Panc1 (cell line): ENCODE data around the gene PEX5. TPM values are rescaled to one million over a fixed set of nuclear protein-coding genes. Genes with fewer than 3 reads are reported as not detected.

Experiments
- ATAC-seq: fragments of 200-7000 bp; cut with Tn5 transposase; 2 replicates; pipeline ENCODE4 v1.9.1; 2020; ENCODE audit warnings: mild to moderate bottlenecking, moderate library complexity
- BruUV-seq: library from RNA; stranded (reverse); fragments of 400-500 nt; replicated peaks from 2 replicates; lab custom pipeline; 2021; lab: Mats Ljungman, UMichigan
- CTCF ChIA-PET: fragments of 300-600 bp; sonication (Branson Sonifier 250); formaldehyde crosslinking; loops from one replicate; lab custom pipeline; 2022; ENCODE audit warnings: antibody characterized with exemption; lab: Charles Lee
- POLR2A ChIA-PET: fragments of 300-600 bp; sonication (Branson Sonifier 250); formaldehyde crosslinking; loops from one replicate; lab custom pipeline; 2022; ENCODE audit warnings: antibody characterized with exemption; lab: Charles Lee
- DNase-seq: peaks from one replicate; pipeline ENCODE4 v3.0.0-alpha.2; 2010; ENCODE audit warnings: low read depth, low spot score
- H3K27ac ChIP-seq: 2 replicates; pipeline ENCODE4 v1.5.1; 2011; ENCODE audit warnings: mild to moderate bottlenecking, low read length, inconsistent platforms
- H3K27me3 ChIP-seq: fragments of 200-500 bp; sonication (Bioruptor generic); 2 replicates; pipeline ENCODE4 v1.6.0; 2014; ENCODE audit warnings: low read length, inconsistent platforms; ENCODE audit not compliant: control insufficient read depth, insufficient read depth
- H3K36me3 ChIP-seq: fragments of 200-500 bp; sonication (Bioruptor generic); 2 replicates; pipeline ENCODE4 v1.5.1; 2014; ENCODE audit warnings: inconsistent platforms, mild to moderate bottlenecking, low read length, moderate library complexity; ENCODE audit not compliant: control insufficient read depth, insufficient read depth
- H3K4me1 ChIP-seq: 2 replicates; pipeline ENCODE4 v1.5.1; 2011; ENCODE audit warnings: inconsistent platforms, mild to moderate bottlenecking, low read length, moderate library complexity; ENCODE audit not compliant: control insufficient read depth, insufficient read depth
- H3K4me3 ChIP-seq, 2 experiments: 2 replicates each; pipeline ENCODE4 v1.5.1; 2011 to 2012; ENCODE audit warnings: low read depth in 2 of 2, low read length in 2 of 2, mild to moderate bottlenecking in 2 of 2, inconsistent platforms in 1 of 2, moderate library complexity in 1 of 2
- H3K9me3 ChIP-seq: fragments of 200-500 bp; sonication (Bioruptor generic); 2 replicates; pipeline ENCODE4 v1.5.1; 2014; ENCODE audit warnings: low read depth, mild to moderate bottlenecking, inconsistent platforms, low read length, moderate library complexity; ENCODE audit not compliant: control insufficient read depth, insufficient read depth
- CTCF ChIP-seq: fragments of 450-650 bp; IDR thresholded peaks from 2 replicates; pipeline ENCODE4 v1.5.1; 2017; ENCODE audit warnings: mild to moderate bottlenecking
- POLR2AphosphoS5 ChIP-seq: IDR thresholded peaks from 2 replicates; pipeline ENCODE4 v1.6.1; 2012; ENCODE audit warnings: mild to moderate bottlenecking, low read depth, low read length, moderate library complexity
- REST ChIP-seq, 2 experiments: IDR thresholded peaks; 2 replicates each; pipeline ENCODE4 v1.6.1; 2011 to 2012; ENCODE audit warnings: low read depth in 2 of 2, control low read depth in 1 of 2, low read length in 1 of 2, mild to moderate bottlenecking in 1 of 2, moderate library complexity in 1 of 2; ENCODE audit not compliant: insufficient read depth in 1 of 2
- SIN3A ChIP-seq: IDR thresholded peaks from 2 replicates; pipeline ENCODE4 v1.6.1; 2012; ENCODE audit warnings: low read depth, mild to moderate bottlenecking, low read length, moderate library complexity, borderline replicate concordance; ENCODE audit not compliant: insufficient read depth
- TCF7L2 ChIP-seq: IDR thresholded peaks from 2 replicates; pipeline ENCODE4 v1.6.1; 2011; ENCODE audit warnings: mild to moderate bottlenecking, low read depth, low read length, inconsistent platforms
- in situ Hi-C: cut with HindIII; loops from 2 replicates; pipeline ENCODE4 v1.10.0; 2016; ENCODE audit warnings: low sequenced_read_pairs, low pct_unique_long_range_greater_than_20kb
- intact Hi-C: fragments of 100-400 bp; cut with micrococcal nuclease; formaldehyde crosslinking; loops from one replicate; pipeline ENCODE4 v1.10.0; 2022; ENCODE audit not compliant: unreplicated experiment
- total RNA-seq: library from RNA; stranded (reverse); gene quantifications from one replicate; pipeline ENCODE4 v1.2.1, GENCODE V29; 2021; ENCODE audit not compliant: unreplicated experiment

The PEX5 gene
- total RNA-seq, 1 experiment from 2014 or later: 26.9 TPM

DNA sequence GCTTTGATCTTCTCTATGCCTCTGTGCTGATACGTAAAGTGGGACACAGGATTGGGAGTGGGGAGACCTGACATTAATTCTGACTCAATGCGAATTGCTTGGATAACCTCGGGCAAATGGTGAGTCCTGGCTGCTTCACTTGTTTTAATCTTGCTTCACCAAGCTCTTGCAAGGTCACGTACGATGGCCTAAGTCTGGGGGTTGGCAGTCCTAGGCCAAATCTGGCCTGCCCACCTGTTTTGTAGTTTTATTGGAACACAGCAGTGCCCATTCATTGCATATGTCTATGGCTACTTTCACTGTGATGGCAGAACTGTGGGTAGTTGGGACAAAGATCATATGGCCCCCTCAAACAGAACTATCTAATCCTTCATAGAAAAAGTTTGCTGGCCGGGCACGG is 45.9 kb upstream of the PEX5 start:
- H3K4me1 ChIP-seq: no peaks in the 10 kb centered on the region
- H3K4me3 ChIP-seq: no peak overlapping the region
- CTCF ChIA-PET: interaction anchor here (1.4 kb wide), 1 partner anchor 21 kb away, joined by 4 read pairs; no protein-coding TSS in a partner anchor
- H3K27ac ChIP-seq: no peak overlapping the region
- H3K36me3 ChIP-seq: no peaks in the 10 kb centered on the region
- POLR2A ChIA-PET: interaction anchor here (0.7 kb wide), 1 partner anchor 800 kb away, joined by 15 read pairs; no protein-coding TSS in a partner anchor
- no peak for DNase-seq
- TF ChIP-seq REST (IDR thresholded peaks at IDR 0.05; ENCODE audit: insufficient read depth in 1 of 2, low read depth in 2 of 2, low read length in 1 of 2) (no peak), POLR2AphosphoS5 (no peak)
- H3K9me3 ChIP-seq: no peaks in the 10 kb centered on the region
- H3K27me3 ChIP-seq: no peaks in the 10 kb centered on the region
- intact Hi-C loops (loop anchor here (5.0 kb wide), 2 partner anchors 44 to 494 kb away; partner anchors contain the start of gene PEX5), in situ Hi-C loops (no loop called here)
- no peak for ATAC-seq
- no TSS peak for BruUV-seq

- ATAC-seq (peak; percentile 62; the same call in 1 of the 2 replicates), DNase-seq (no peak)
- Histone ChIP-seq H3K4me1 (no peaks in the 10 kb centered on the region), H3K27ac (no peak overlapping the region), H3K9me3 (no peaks in the 10 kb centered on the region), H3K27me3 (no peaks in the 10 kb centered on the region), H3K4me3 (no peak overlapping the region), H3K36me3 (no peaks in the 10 kb centered on the region)
- in situ Hi-C loops (no loop called here), intact Hi-C loops (loop anchor here (5.0 kb wide), 2 partner anchors 43 to 493 kb away; partner anchors contain the start of gene PEX5)
- BruUV-seq: no TSS peak
- TF ChIP-seq REST (IDR thresholded peaks at IDR 0.05; ENCODE audit: insufficient read depth in 1 of 2, low read depth in 2 of 2, low read length in 1 of 2): no peak
- no peak for TF ChIP-seq TCF7L2
- TF ChIP-seq POLR2AphosphoS5: no peak
- TF ChIP-seq SIN3A: no peak
- TF ChIP-seq CTCF: peak; percentile 72
- POLR2A ChIA-PET: no interaction called here
- CTCF ChIA-PET: interaction anchor here (1.1 to 1.4 kb wide), 2 partner anchors 20 to 28 kb away, joined by 4 read pairs; no protein-coding TSS in a partner anchor
Observed at GRCh38 chr12:7144414-7145120, 44.9 kb upstream of the PEX5 start.
